ENCODE data around the gene RGS6. TPM values are rescaled to one million over a fixed set of nuclear protein-coding genes. Genes with fewer than 3 reads are reported as not detected.

Gene RGS6
- total RNA-seq, 1 donor from 2014 or later = 1.1 TPM

GRCh38 chr14:72402377-72402772 lies 470.1 kb downstream of the RGS6 start:
- DNase-seq (ENCODE audit: low spot score) = no peak

GRCh38 chr14:72404106-72404774 lies 472.0 kb downstream of the RGS6 start:
- no peak for DNase-seq (ENCODE audit: low spot score)

- no peak for DNase-seq (ENCODE audit: low spot score)
These were observed 472.8 kb downstream of the RGS6 start for GRCh38 chr14:72404998-72405397.

- DNase-seq (ENCODE audit: low spot score) = no peak
These were observed 475.8 kb downstream of the RGS6 start for GRCh38 chr14:72408020-72408419.

- DNase-seq (ENCODE audit: low spot score) = no peak
These were observed 476.8 kb downstream of the RGS6 start for GRCh38 chr14:72409047-72409446.

- DNase-seq (ENCODE audit: low spot score) = no peak
These were observed 484.0 kb downstream of the RGS6 start for GRCh38 chr14:72416081-72416849.

GRCh38 chr14:72416892-72417291 lies 484.7 kb downstream of the RGS6 start:
- DNase-seq (ENCODE audit: low spot score) = no peak

GRCh38 chr14:72418806-72419205 lies 486.6 kb downstream of the RGS6 start:
- DNase-seq (ENCODE audit: low spot score) = no peak

GRCh38 chr14:72419226-72419775 lies 487.1 kb downstream of the RGS6 start:
- DNase-seq (ENCODE audit: low spot score) = no peak

GRCh38 chr14:72420749-72421474 lies 488.7 kb downstream of the RGS6 start:
- peak; percentile 81 for DNase-seq (ENCODE audit: low spot score)

- no peak for DNase-seq (ENCODE audit: low spot score)
These were observed 491.7 kb downstream of the RGS6 start for GRCh38 chr14:72423957-72424356.

- no peak for DNase-seq (ENCODE audit: low spot score)
These were observed 498.2 kb downstream of the RGS6 start for GRCh38 chr14:72430457-72430856.

GRCh38 chr14:72432748-72433147 lies 500.5 kb downstream of the RGS6 start:
- DNase-seq (ENCODE audit: low spot score) = no peak

- no peak for DNase-seq (ENCODE audit: low spot score)
These were observed 501.3 kb downstream of the RGS6 start for GRCh38 chr14:72433511-72433910.

- no peak for DNase-seq (ENCODE audit: low spot score)
These were observed 502.6 kb downstream of the RGS6 start for GRCh38 chr14:72434856-72435255.

GRCh38 chr14:72439707-72440106 lies 507.5 kb downstream of the RGS6 start:
- no peak for DNase-seq (ENCODE audit: low spot score)

GRCh38 chr14:72443256-72443655 lies 511.0 kb downstream of the RGS6 start:
- no peak for DNase-seq (ENCODE audit: low spot score)

GRCh38 chr14:72443991-72444441 lies 511.8 kb downstream of the RGS6 start:
- no peak for DNase-seq (ENCODE audit: low spot score)

- no peak for DNase-seq (ENCODE audit: low spot score)
These were observed 512.5 kb downstream of the RGS6 start for GRCh38 chr14:72444701-72445100.

GRCh38 chr14:72448212-72448611 lies 516.0 kb downstream of the RGS6 start:
- no peak for DNase-seq (ENCODE audit: low spot score)

GRCh38 chr14:72450473-72451044 lies 518.3 kb downstream of the RGS6 start:
- no peak for DNase-seq (ENCODE audit: low spot score)

All from ureter (tissue), 1 donor.